Activated T-helper 9 cell treated with anti-CD3 and anti-CD28 coated beads, Interleukin-2, amount 50 U/mL, for 16 hours (primary cell): ENCODE data around the gene CD274.
A peak's percentile ranks its signal among the peaks of the same experiment; 100 is the strongest.

Experiments
- DNase-seq: peaks from one replicate; pipeline ENCODE4 v3.0.0-alpha.2; 2020; ENCODE audit warnings: low read depth

The CD274 gene

DNA sequence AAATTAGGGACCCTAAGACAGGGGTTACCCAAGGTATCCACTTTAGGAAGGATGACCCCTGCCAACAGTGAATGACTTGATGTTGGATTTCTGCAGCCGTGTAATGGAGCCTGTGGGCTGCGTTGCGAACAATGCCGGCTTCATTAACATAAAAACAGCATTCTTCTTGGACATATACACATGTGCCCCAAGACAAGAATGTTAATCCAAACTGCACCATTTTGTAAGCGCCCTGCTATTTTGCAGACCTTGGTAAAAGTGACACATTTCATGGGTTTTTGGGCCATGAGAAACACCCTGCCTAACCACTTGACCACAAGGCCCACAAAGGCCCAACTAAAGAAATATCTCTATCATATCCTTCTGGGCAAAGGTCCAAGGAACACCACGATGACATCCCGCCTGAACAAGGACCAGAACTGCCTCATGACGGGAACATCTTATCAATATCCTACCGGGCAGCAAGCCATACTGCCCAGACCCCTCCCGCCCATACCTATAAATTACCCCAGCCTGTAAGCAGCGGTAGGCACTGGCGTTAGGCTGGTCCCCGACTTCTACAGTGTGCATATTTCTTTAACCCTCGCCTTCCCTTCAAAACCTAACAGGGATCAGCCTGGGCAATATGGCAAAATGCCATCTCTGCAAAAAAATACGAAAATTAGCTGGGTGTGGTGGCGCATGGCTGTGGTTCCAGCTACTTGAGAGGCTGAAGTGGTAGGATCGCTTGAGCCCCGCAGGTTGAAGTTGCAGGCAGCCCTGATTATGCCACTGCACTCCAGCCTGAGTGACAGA, 50.3 kb downstream of the CD274 start:
- no peak for DNase-seq

DNA sequence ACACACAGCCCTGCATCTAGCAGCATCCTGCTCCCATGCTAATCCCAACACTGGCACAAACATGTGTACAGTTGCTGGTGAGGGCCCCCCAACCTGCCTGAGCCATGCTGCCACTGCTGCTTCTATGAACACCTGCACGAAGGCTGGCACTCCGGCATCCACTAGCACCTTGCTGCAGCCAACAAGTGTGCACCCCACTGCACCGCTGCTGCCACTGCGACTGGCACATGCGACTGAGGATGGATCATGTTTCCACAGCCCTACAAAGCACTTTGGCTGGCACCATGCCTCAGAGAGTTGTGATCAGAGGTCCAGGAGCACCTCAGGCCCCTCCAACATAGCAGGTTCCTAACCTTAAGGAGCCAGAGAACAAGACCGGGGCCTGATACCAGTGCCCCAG, 52.2 kb downstream of the CD274 start:
- no peak for DNase-seq

DNA sequence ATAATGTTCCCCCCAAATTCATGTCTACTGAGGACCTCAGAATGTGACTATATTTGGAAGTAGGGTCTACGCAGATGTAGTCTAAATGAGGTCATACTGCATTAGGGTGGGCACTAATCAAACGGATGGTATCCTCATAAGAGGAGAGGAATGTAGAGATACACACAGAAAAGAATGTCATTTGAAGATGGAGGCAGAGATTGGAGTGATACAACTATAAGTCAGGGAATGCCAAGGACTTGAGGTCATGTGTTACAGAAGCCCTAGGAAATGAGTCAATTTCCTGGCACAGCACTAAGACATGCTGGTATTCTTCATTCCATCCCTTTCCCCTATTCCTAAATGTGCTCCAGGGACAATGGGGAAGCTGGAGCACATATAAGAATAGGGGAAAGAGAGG, 59.2 kb downstream of the CD274 start:
- DNase-seq: no peak

DNA sequence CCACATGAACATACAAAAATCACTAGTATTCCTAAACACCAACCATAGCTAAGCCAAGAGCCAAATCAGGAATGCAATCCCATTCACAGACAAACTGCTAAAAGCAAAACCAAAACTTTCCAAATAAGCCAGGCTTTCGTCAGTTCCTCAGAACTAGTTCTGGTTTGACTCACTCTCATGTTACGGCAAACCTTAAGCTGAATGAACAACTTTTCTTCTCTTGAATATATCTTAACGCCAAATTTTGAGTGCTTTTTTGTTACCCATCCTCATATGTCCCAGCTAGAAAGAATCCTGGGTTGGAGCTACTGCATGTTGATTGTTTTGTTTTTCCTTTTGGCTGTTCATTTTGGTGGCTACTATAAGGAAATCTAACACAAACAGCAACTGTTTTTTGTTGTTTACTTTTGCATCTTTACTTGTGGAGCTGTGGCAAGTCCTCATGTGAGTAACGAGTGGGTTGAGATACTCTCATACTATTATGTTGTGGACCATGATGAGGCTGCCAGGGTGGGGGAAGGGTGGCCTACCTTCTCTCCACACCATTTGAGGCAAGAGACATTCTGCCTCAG, 60.1 kb downstream of the CD274 start, which contains the start of gene PDCD1LG2:
Gene PDCD1LG2 (plus strand): TSS at position 172 of the 572 bp plus-strand sequence. CDS start 12,016 bp downstream, outside the sequence.
- DNase-seq: peak; percentile 48

DNA sequence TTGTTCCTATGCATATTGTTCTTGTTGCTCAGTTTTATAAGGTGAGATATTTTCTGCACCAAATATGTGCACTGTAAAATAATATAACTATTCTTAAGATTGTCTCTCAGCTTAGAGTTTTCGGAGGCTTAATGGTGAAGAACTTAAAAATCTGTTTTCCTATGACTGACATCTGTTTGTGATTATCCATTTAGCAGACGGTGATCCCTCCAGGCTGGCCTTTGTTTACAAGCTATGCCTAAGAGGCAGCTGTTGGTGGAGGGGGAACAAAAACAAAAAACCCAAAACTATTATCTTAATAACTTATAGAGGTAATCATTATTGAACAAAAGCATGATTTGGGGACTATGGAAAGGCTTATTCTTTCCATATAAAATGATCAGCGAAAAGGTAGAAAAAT, 60.6 kb downstream of the CD274 start:
- no peak for DNase-seq

DNA sequence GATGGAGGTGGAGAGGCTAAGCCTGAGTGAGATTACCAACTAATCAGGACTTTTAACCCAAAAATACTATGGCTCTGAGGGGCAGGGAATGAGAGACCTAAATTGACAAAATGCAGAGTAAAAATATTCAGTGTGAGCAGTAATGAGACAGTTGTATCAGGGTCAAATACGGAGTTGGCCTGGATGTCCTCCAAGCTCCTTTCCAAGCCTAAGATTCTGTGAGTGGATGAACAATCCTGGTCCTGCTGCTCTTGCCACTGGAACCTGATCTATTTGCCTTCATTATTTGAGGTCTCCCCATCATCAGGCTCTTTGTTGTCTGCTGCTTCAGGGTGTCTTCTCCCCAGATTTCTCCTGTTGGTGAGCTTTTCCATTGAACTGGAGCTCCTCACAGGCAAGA, 61.1 kb downstream of the CD274 start:
- no peak for DNase-seq

DNA sequence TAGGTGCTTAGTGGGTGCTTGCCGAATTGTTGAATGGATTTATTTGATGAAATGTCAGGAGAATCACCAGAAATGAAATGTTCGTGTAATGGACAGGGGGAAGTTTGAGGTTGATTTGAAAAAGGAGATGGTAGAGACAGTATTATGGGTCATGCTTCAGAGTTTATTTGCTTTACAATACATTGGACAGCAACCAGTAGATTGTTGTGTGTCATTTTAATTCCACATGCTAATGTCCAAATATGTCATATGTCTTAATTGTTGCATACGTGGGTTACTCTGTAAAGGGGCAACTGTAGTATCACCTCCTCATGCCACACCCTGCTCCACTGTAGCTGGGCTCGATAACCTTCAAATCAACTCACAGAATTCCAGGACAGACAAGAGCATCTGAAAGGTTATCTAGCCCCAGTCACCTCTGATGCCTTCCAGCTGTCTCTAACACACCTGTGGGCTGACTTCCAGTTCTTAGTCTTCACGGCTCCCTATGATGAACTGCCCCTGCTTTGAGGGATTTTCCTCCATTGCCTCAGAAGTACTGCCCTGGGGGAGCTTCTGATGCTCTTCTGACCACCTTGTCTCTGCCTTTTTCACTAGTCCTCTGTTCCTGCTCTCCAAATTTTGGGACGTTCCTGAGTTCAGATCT, 61.7 kb downstream of the CD274 start:
- DNase-seq: no peak

DNA sequence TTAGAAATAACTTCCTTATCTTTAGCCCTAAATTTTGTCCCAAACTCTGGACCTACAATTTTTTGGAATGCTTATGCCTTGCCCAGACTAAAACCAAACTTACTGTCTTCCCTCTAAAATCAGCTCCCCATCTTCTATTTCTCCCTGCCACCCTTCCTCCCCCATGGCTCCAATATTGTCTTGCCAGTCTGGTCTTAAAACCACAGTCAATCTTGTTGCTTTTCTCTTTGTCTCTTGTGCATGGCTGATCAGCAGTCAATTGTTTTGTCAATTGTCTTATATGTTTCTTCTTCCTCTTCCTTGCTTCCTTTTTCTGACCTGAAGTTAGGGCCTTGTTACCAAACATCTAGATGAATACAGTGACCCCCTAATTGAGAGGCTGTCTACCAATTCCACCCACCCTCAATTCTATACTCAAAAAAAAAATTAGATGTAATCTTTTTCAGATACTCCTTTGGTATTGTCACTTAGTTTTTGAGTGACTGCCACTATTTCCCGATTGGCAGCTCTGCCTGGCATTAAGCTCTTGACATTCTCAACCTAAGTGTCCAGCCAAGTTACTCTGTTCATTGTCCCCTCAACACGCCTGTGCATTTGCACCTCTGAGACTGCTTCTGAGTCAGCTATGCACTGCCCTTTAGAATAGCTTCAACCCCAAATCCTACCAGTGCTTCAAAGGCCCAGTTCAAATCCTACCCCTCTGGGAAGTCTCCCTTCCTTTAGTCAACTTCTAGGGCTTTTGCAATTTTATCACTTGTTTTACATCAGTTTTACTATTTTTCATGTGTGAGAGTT, 62.5 kb downstream of the CD274 start:
- no peak for DNase-seq

DNA sequence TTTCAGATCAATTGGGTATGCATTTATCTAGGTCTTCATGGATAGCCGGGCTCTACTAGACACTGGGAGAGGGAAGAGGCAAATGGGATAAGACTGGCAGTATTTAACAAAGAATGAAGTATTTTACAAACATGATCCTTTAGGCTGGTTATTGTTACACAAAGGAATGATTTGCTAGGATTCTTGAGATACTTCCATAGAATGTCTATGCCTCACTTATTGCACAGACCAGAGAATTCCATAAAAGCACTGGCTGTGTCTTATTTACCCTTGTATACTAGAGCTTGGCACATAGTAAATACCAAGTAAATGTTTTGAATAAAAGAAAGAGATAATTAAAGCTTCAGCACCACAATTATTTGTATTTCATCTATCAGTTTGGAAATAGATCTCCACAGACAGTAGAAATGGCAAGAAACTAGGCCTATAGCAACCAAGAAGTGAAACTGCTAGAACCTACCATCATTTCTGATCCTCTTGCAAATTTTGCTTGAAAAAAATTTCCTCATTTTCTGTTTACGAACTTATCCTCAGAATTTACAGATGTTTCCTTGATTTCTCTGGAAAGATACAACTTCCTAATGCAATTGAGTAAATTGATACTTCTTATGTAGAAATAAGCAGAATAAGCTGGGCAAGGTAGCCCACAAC, 63.7 kb downstream of the CD274 start:
- no peak for DNase-seq

DNA sequence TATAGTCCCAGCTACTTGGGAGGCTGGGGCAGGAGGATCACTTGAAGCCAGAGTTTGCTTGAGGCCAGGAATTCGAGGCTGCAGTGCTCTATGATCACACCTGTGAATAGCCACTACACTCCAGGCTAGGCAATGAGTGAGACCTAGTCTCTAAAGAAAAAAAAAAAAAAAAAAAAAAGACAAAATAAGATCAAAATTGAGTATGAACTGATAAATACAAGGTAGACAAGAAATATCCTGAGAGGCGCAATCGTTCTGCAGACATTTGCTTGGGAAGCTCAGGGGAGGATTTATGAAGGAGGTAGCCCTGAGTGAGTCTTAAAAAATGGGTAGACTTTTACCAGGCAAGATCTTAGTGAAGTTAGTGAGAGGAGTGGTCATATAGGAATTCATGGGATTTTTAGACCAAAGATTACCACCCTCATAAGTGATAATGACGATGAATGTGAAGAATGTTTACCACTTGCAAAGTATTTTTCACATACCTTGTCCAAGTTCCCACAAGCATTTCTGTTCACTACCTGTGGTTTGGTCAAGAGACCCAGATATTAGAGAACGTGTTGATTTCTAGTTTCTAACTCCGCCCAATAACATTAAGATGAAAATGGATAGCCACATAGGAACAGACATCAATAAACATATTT, 64.4 kb downstream of the CD274 start:
- no peak for DNase-seq

DNA sequence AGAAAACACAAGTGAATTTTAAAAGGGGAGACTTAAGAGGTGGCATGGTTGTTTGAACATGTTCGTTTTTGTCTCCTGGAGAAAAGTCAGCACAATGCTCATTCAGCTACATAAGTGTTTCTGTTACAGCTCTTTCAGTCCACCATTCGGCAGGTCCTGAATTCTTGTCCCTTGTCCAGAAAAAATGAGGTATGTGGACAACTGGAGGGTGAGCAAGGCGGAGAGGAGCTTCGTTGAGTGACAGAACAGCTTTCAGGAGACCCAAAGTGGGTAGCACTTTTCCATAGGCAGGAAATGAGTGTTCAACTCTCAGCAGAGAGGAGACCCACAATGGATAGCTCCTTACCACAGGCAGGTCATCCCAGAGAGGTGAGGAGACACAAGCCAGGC, 64.9 kb downstream of the CD274 start:
- DNase-seq: no peak

DNA sequence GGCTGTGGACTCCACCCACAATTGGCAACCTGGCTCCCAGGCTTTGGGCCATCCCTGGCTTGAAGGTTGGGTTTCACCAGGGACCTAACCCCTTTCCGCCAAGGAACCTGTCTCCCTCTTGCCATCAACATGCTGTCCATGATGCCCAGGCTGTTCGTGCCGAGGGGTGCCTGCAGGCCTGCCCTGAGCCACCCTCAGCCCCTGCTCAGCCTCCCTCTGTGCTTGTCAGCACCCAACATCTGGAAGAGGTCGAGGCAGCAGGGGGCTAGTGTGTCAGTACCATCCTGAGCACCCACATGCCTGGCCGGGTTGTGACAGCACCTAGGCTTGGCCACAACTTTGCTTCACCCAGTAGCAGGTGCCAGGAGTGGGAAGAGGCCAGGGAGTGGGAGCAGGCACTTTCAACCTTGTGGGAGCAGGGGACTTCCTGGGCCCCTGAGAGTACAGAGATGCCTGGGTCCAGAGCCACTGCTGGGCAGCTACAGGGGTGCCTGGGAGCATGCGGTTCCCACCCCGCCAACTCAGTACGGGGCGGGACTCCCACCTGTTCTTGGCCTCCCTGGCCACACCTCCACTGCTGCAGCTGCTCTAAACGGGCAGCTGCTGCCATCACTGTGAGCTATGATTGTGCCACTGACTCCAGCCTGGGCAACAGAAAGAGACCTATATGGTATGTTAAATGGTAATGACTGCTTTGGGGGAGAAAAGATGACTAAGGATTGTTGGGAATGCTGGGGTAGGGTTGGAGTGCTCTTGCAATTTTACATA, 66.3 kb downstream of the CD274 start:
- no peak for DNase-seq

DNA sequence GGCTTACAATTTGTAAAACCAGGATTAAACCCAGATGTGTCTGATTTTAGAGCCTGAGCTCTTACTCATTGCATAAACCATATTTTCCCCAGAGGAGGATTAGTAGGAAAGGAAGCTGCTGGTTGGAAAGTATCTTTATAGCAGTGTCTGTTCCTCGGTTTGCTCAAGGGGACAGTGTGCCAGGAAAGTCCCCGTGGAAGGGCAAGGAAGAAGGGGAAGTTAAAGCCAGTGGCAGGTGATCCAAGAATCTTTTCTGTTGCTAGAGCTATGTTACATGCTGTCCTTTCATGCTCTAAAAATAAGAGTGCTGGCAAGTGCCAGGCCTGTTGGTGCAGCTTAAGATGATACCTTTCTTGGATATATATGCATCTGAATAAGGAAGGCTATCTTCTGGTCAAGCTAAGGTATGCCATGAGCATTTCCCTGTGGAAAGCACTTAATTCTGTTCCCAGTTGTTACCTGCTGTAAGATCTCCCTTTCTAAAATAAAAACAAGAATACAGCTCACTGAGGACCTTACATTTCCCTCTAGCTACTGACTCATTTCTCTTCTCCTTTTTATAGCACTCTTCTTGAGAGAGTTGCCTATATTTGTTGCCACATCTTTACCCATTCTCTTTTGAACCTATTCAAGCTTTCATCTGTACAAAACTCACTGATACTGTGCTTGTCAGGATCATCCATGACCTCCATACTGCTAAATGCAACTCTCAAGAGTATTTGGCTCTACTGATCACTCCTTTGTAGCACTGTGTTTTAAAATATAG, 68.0 kb downstream of the CD274 start:
- DNase-seq: no peak

DNA sequence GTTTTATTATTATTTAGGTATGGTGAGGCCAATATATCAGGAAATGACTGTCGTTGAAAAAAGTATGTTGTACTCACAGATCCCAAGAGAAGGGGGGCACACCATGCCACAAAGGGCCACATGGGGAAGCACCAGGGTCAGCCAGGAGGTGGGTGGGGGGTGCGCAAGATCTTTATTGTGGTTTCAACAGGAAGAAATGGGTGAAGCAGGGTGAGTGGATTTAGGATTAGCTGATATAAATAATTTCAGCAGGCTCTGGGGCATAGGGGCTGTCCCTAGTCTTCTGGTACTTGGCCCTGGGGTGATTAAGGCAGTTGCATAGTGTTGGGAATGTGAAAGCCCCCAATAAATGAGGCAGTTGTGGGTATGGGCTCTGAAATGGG, 68.6 kb downstream of the CD274 start:
- DNase-seq: no peak
